HS-27A (cell line): ENCODE measurements around the gene ZNF493.

ENCODE experiments used
- DNase-seq: peaks from one replicate; pipeline ENCODE4 v3.0.0-alpha.2; 2012; ENCODE audit warnings: low read depth, missing footprints

ZNF493 gene

GRCh38 chr19:21463449-21464105 is 66.6 kb downstream of the ZNF493 start:
- DNase-seq = no peak

- DNase-seq = no peak
These were observed 69.7 kb downstream of the ZNF493 start for GRCh38 chr19:21466627-21467026.

- no peak for DNase-seq
These were observed 71.9 kb downstream of the ZNF493 start for GRCh38 chr19:21468791-21469190.

- no peak for DNase-seq
These were observed 75.6 kb downstream of the ZNF493 start for GRCh38 chr19:21472507-21472906.

GRCh38 chr19:21474671-21475181 is 77.8 kb downstream of the ZNF493 start:
- DNase-seq = no peak
